Kidney capillary endothelial cell (primary cell): ENCODE data around the gene CAMKMT.
A peak's percentile ranks its signal among the peaks of the same experiment; 100 is the strongest.
"Not testable (repeated sequence)": the region's sequence is repeated elsewhere in the genome, so short reads cannot be mapped to it uniquely, and the experiment has no call there.

ENCODE experiments used
- DNase-seq: peaks from one replicate; pipeline ENCODE4 v3.0.0-alpha.2; 2018; ENCODE audit warnings: low spot score

Gene CAMKMT

DNA sequence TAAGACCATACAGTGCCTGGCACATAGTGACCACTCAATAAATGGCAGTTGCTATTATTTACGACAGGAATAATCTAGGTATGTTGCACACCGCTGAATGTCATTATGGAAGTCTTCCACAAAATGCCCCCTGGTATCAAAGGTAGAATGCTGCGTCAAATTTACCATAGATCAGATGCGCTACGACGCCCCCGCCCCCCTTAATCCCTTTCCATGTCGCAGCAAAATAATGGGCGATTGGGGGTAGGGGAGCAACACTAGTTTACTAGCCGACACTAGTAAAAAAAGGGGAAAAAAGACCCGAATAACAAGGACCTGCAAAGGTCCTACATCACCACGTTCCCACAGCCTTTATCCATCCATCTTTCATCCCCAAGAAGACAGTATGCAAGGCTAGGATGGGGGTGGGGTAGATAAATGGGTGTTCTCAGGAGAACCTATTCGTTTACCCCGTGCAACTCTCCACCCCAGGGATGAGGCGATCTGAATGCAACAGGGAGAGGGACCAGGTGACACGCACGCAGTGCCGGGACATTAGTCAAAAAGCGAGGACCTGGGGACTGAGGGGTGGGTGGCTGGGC, 908 bp upstream of the CAMKMT start:
- no peak for DNase-seq

DNA sequence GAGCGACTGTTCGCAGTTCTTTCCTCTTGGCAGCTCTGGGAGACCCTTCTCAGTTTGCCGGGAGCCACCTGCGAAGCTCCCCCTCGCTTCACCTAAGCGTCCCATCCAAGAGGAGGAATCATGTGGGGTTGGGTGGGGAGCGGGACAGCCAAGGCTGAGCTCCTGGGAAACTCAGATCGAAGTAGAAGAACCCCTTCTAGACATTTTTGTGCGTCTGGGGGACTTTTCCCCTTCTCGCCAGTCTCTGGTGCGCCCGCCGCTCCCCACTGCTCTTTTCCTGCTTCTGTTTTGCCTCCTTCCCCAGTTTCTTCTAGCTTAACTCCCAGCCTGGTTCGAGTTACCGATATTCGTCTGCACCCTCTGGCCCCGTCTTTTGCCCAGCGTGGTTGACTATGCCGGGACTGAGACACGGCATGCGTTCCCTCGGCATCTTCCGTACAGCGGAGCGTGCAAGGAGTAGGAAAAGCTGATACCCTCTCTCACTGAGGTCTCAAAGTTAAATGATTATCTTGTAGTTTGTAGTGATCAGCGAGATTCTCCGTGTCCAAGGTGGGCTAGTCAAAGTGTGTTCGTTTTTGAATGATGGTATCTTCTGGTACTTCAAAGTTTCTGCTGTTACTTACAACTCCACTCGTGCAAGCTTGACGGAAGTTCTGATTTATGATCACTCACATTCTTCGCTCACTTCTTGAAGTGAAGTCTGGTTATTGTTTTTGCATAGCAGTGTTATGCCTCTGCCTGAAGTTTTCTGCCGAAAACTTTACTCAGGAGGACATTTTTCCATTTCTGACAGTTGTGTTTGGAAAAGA, 664 bp downstream of the CAMKMT start:
- peak; percentile 48 for DNase-seq

DNA sequence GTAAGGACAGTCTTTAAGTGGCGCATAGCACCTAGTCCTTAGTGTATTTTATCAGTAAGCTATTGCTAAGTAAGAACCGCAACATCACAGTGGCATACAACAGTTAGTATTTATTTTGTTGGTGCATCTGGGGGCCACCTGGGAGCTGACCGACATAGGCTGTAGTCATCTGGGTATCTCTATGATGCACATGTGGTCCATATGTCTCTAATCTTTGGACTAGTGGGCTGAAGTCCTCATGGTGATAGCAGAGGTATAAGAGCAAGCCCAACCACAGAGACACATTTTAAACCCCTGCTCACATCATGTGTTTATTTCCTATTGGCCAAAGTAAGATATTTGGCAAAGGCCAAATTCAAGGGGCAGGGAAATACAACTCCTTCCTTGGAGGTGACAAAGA, 2.9 kb downstream of the CAMKMT start:
- no peak for DNase-seq

DNA sequence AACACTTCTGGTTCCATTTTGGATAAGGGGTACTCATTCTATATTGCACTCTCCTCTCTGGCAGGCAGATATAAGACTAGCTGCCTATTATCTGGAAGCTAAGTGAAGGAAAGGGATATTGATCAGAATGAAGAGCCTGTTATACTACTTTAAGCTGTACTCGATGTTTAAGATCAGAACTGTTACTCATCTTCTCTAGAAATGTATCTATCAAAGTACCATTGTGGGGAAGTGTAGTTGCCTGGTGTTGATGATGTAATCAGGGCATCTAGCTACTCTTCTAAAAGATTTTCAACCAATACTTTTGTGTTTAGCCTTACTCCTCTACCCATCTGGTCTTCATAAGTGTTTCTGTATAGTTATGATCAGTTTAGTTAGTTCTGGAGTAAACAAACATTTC, 5.8 kb downstream of the CAMKMT start:
- no peak for DNase-seq

DNA sequence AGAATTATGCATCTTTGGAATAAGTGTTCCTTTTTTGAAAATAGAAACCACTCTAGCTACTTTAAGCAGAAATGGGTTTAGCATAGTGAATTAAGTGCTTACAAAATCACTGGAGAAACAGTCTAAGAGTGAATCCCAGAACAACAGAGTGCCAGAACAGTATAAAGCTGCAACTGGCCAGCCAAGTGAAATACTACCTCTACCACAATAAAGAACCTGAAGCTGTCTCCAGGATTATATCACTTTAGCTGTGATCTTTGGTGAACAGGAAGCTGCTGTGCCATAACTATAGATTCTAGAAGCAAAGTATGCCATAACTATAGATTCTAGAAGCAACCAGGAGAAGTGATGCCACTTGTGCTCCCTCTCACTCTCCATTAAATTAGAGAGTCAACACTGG, 7.6 kb downstream of the CAMKMT start:
- DNase-seq, result no peak

DNA sequence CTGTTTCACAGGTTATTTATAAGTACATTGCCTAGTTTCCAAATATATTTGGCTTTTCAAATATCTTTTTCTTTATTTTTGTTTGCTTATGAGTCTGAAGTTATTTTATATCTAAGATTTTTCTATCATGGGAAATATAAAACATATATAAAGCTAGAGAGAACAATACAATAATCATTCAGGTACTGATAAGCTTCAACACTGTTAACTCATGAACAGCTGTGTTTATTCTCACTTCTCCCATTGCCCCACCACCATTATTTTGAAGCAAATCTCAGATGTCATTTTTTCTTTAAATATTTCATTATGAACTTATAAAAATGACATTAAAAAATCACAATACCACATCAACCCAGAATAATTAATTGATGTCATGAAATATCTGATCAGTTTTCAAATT, 9.7 kb downstream of the CAMKMT start:
- no peak for DNase-seq

DNA sequence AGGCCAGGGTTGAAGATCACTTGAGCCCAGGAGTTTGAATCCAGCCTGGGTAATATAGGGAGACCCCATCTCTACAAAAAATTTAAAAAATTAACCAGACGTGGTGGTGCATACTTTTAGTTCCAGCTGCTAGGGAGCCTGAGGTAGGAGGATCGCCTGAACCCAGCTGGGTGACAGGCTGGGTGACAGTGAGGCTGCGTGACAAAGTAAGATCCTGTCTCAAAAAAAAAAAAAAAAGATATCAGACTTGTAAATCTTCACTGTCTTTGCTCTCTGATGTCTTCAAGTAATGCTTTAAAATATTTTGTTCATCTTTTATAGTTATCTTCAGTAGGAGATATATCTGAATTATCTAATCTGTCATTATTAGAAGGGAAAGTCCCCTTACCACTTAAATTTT, 10.5 kb downstream of the CAMKMT start:
- DNase-seq, result no peak

DNA sequence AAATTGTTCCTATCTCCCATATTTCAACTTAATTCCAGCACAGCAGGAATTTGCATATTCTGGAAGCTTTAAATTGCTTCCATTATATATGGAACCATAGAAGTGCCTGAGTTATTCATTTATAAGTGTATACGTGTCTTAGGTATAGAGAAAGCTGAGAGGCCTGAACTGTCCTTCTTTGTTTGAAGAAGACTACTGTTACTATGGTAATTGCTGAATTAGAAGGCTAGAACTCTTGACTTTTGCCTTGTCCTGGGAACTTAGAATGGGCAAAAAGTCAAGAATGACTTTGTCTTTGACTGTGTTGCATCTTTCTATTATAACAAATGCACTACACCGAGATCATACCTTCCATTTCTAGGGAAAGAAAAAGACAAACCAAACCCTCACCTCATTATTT, 15.7 kb downstream of the CAMKMT start:
- DNase-seq, result no peak

DNA sequence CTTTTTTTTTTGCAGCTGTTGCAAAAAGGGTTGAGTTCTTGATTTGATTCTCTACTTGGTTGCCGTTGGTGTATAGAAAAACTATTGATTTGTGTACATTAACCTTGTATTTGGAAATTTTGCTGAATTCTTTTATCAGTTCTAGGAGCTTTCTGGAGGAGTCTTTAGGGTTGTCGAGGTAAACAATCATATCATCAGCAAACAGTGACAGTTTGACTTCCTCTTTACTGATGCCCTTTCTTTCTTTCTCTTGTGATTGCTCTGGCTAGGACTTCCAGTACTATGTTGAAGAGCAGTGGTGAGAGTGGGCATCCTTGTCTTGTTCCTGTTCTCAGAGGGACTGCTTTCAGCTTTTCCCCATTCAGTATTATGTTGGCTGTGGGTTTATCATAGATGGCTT, 23.5 kb downstream of the CAMKMT start:
- not testable (repeated sequence) for DNase-seq

DNA sequence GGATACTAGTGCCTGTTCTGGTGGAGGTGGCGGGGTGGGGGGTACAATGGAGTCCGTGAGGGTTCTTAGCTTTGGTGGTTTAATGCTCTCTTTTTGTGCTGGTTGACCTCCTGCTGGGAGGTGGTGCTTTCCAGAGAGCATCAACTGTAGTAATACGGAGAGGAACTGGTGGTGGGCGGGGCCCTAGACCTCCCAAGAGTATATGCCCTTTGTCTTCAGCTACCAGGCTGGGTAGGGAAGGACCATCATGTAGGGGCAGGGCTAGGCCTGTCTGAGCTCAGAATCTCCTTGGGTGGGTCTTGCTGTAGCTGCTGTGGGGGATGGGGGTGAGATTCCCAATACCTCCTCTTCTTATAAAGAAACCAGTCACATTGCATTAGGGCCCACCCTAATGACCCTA, 27.1 kb downstream of the CAMKMT start:
- no peak for DNase-seq

DNA sequence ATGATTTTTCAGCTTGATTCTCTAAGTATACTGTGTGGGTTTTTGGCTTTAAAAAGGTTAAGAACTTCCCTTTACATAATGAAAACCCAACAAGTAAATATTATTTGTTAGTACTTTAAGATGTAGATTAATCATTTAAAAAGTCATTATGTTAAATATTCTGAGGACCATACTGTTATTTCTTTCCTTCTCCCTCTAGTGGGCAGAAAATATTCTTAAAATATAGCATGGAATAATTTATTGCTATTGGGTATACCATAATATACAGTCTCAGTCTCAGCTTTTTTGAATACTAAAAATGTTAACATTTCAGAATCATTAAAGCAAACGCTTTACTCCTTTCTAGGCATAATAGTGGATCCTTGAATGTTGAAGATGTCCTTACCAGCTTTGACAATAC, 28.1 kb downstream of the CAMKMT start:
- DNase-seq, result peak; percentile 7

DNA sequence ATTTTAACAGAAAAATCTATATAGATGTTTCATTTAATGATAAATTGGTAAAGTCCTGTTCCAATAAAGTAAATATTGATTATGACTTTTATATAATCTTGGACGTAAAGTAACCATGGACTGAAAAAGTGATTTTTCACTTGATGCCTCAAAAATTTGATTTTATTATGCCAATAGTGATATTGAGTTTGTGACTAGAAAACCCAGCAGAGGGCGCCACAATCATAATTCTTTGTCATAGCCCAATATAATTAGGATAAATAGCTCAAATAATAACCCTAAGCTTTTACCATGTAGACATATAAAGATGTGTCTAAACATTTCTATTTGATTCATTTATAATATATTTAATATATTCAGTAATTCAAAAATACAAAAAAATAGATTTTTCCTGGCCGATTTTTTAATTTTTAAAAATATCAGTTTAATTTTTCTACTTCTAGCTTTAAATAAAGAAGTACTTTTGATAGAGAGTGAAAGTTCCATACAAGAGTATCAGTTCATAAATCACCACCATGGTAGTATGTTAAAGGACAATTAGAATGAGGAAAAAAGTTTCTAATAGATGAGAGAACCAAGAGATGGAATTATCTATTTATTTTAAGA, 30.7 kb downstream of the CAMKMT start:
- DNase-seq, result peak; percentile 32

DNA sequence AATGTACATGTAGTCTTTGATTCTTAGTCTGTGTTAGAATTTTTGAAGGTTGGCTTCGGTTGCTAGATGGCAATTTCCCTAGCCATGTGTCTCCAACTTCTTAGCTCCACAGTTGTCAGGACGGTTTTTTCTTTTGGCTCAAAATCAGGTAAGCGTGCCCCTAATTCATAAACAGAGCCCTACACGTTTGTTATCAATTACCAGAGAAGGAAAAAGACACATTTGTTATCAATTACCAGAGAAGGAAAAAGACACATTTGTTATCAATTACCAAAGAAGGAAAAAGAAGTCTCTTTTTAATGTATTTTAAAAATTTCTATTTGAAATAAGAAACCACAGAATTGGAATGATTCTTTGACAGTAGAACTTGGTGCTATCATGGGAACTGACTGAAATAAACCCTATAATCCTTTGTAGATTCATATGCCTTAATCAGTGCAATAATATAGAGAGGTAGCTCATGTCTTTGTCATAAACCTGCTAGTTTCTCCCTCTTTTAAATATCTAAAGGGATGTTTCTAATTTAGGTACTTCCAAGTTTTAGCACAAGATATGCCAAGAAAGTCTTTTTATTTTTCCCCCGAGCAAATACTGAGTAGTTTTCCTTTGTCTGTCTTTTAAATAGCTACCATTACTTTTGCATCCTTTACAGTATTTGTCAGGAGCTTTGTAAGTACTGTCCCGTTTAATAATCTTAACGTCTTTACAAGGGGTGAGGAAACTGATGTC, 35.9 kb downstream of the CAMKMT start:
- DNase-seq, result no peak

DNA sequence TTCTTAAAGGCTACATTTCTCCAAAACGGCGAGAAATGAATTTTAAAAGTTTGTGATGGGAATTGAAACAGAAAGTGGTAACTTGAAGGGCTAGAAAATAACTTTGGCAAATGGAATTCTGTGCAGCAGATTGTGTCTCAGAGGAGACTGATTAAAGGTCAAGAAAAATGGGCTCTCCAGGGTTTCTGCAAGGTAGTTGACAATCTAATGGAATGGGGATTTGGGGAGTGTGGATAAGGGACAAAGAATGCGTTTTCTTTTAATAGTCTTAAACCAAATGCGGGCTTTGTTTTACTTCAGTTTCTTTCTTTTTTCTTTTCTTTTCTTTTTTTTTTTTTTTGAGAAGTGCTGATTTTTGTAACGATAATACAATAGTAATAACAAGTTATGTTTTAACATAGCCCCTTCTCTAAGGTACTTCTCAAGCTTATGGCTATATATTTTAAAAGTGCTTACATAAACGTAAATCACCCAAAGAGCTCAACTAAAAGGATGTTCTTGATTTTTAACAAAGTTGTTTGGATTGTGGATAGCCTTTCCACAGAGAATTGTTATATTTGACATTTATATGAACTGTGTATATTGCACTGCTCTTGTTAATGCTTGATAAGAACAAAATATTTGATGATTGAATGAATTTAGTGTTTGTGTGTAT, 36.6 kb downstream of the CAMKMT start:
- DNase-seq, result no peak

DNA sequence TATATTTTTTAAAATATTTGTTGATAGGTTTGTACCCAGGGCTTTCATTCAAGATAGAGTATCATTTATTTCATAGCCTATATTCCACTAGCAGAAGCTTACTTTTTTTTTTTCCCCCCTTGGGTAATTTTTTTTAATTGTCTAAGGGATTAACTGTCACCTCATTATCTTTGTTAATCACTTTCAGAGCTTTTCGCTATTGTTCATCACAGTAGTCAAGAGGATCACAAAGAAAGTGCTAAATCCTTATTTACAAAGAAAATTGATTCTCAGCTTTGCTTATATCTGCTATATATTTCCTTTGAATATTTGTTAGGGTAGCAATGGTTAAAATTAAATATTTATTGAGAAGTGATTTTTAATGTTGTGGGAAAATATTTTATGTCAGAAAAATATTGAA, 59.0 kb downstream of the CAMKMT start:
- no peak for DNase-seq

DNA sequence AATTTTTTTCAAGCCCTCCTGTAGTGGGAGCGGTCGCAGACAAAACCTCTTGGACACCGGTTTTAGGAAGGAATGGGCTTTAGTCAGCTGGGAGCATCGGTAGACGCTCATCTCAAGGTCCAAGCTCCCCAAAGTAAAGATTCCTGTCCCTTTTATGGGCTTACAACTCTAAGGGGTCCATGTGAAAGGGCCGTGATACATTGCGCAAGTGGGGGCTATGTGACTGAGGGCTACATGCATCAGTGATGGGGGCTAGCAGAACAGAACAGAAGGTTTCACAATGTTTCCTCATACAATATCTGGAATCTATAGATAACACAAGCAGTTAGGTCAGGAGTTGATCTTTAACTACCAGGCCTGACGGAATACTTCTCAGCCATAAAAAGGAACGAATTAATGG, 62.5 kb downstream of the CAMKMT start:
- DNase-seq, result no peak

DNA sequence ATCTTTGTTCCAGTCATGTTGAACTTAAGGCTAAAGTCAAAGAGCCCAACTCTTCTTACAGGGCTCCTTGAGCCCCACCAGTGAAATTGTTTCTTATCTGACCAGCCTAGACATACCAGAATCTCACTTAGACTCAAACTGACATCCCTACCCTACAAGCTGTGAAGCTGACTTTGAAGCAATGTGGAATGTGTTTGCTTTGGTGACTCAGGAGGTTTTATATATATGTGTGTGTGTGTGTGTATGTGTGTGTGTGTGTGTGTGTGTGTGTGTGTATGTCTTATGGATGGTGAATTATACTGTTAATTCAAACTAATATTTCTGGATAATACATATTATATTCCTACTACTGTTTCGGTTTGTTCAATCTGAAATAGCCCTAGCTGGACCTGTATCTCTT, 67.3 kb downstream of the CAMKMT start:
- no peak for DNase-seq

DNA sequence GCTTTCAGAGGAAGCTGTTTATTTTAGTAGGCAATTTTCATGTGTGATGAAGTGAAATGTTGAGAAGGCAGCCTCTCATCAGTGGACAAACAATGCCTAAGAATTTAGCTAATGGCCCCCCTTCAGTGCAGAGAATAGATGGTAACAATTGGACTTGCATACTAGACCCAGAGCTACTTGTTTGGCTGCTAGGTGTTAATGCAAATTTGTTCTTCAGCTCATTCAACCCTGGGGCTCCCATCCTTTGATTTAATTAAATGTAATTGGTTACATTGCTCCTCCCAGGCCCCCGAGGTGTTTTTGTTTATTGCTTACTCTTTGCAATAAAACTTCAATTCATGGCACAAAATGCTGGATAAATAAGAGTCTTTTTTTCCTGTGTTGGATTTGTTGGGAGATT, 68.6 kb downstream of the CAMKMT start:
- DNase-seq, result no peak

DNA sequence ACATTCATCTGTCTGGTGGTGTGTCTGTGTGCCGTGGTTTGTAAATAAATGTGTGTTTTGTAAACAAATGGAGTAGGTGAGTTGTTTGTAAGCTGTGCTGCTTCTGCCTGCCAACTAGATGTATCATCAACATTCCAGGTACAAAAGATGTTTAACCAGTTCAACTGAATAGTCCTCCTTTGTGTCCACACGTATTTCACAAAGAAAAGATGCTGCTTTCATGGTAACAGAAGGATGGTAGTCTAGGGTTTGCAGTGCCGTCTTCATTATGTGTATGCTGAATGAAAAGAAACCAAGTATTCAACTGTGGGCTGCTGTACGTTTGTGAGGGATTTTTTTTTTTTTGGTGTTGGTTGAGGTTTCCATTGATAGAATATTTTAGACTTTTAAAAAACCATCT, 72.1 kb downstream of the CAMKMT start:
- DNase-seq, result no peak

DNA sequence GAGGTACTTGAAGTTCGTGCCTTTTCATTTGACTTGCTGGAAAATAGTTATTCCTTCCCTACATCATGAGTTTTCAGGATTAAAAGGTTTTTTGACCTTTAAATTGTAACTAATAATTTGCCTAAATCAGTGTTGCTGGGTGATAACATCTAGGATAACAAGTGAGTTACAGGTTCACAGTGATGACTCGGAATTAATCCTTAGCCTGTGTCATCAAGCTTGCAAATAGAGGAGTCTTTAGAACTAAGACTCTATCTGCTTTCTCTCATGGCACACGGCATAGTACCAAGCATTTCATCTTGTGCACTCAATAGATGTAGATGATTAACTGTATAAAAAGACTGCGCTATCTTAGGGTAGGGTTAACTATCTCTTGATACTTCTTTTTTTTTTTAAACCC, 79.5 kb downstream of the CAMKMT start:
- no peak for DNase-seq

DNA sequence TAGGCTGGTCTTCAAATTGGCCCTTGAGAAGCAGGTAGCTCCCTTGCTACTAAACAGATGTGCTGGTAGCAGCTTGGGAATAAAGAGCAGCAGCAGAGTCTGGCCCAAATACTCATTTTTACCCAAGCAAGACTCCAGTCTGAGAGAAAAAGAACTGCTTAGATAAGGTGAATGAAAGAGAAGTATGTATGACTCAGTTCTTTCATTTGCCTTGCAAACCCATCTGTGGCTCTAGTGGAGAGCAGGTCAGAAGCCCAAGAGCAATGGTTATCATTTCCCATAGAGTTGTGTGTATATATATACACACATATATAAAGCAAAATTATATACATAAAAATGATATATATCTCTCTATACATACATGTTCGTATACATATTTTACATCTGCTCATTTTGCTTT, 80.3 kb downstream of the CAMKMT start:
- no peak for DNase-seq

DNA sequence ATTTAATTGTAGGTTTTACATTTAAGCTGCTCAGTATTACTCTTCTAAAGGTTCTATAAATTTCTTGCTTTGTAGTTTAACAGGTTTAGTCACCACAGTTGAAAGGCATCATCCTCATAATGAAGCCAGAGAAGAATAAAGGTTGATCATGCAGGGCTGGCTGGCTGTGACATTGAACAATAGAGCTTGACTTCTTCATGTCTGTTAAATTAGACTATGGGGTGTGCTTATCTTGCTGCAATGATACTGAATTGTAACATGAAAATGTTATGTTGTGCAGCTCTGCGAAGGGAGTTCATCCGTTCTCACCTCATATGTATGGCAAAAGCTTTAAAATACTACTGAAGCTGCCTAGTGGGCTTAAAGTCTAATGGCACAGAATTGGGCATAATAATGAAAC, 81.8 kb downstream of the CAMKMT start:
- DNase-seq, result no peak
